ENCODE measurements around the gene MCF2L2. TPM values are rescaled to one million over a fixed set of nuclear protein-coding genes. Genes with fewer than 3 reads are reported as not detected.

MCF2L2 gene
- total and polyA plus RNA-seq, 2 donors (not counting 3 experiments of a cell fraction or from before 2014, with no cell fraction given): 0.15 to 1.1 TPM

- Histone ChIP-seq H3K36me3 (ENCODE audit: control insufficient read depth in 2 of 2, extremely low read depth in 1 of 2, insufficient read depth in 2 of 2, low read length in 2 of 2) (no peaks in the 10 kb centered on the region), H3K27ac (ENCODE audit: insufficient read depth, low read depth, low read length) (no peak overlapping the region), H3K79me2 (ENCODE audit: control insufficient read depth, insufficient read depth, low read length) (peaks cover 55% of the 10 kb centered on the region), H3K9ac (replicated peaks; ENCODE audit: extremely low read depth, insufficient read depth, low read length) (no peak overlapping the region), H3K4me2 (ENCODE audit: insufficient read depth, low read length) (no peak overlapping the region), H3K9me3 (replicated peaks; ENCODE audit: control insufficient read depth, insufficient read depth, low read length) (no peaks in the 10 kb centered on the region), H4K20me1 (replicated peaks; ENCODE audit: control insufficient read depth, extremely low read depth, insufficient read depth, low read length) (no peaks in the 10 kb centered on the region), H3K27me3 (ENCODE audit: control insufficient read depth in 2 of 2, insufficient read depth in 2 of 2, low read length in 2 of 2) (no peaks in the 10 kb centered on the region), H2AFZ (ENCODE audit: low read depth, low read length) (no peak overlapping the region), H3K4me1 (ENCODE audit: control insufficient read depth, extremely low read depth, insufficient read depth, low read length) (peaks cover 13% of the 10 kb centered on the region), H3K9me1 (replicated peaks; ENCODE audit: control insufficient read depth, extremely low read depth, insufficient read depth, low read length) (no peaks in the 10 kb centered on the region), H3K4me3 (replicated peaks in 1 of 3; ENCODE audit: insufficient read depth in 1 of 3, low read depth in 1 of 3, low read length in 3 of 3) (no peak overlapping the region)
- no TSS peak for BruUV-seq (replicated peaks)
- DNase-seq (ENCODE audit: low read depth, low spot score) (no peak), FAIRE-seq (no peak)
- dilution Hi-C loops (cut with MboI; ENCODE audit: extremely low pct_ligation_motif_present, low sequenced_read_pairs) (no loop called here), intact Hi-C loops (cut with micrococcal nuclease) (no loop called here)
- CTCF ChIA-PET: interaction anchor here (2.2 to 3.1 kb wide), 3 partner anchors 25 to 123 kb away, joined by 8 to 11 read pairs (median 9); no protein-coding TSS in a partner anchor
- TF ChIP-seq CTCF (IDR thresholded peaks at IDR 0.05; ENCODE audit: extremely low read depth in 1 of 2, insufficient read depth in 1 of 2, low read depth in 1 of 2, low read length in 2 of 2) (no peak), EZH2 (IDR thresholded peaks at IDR 0.05; ENCODE audit: borderline replicate concordance, low read depth, low read length, severe bottlenecking) (no peak), MYC (IDR thresholded peaks at IDR 0.05; ENCODE audit: low read depth, low read length) (no peak), JUN (IDR thresholded peaks at IDR 0.05; ENCODE audit: borderline replicate concordance, insufficient read depth, insufficient read length, low read depth) (no peak), FOS (IDR thresholded peaks at IDR 0.05; ENCODE audit: borderline replicate concordance, insufficient read depth, low read length) (no peak)
- TF ChIP-seq, protein P1, sequence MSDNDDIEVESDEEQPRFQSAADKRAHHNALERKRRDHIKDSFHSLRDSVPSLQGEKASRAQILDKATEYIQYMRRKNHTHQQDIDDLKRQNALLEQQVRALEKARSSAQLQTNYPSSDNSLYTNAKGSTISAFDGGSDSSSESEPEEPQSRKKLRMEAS (IDR thresholded peaks at IDR 0.05; ENCODE audit: insufficient read depth, insufficient read length): no peak
- POLR2A ChIA-PET: no interaction called here
These were observed 168.8 kb downstream of the MCF2L2 start for GRCh38 chr3:183259621-183260020.
